MM.1S (cell line): ENCODE results near the gene PXMP4.

Experiments used
- CTCF ChIP-seq: fragments of 300-600 bp; sonication (generic); IDR thresholded peaks from 2 replicates; pipeline ENCODE4 v1.5.1; 2016; ENCODE audit warnings: antibody characterized with exemption, low read length, mixed read lengths
- EZH2 ChIP-seq: fragments of 300-600 bp; sonication (generic); optimal IDR thresholded peaks from 2 replicates; pipeline ENCODE3; 2017; ENCODE audit warnings: low read depth, mild to moderate bottlenecking, antibody characterized with exemption, low read length, mixed read lengths
- EZH2phosphoT487 ChIP-seq: fragments of 300-600 bp; sonication (generic); IDR thresholded peaks from 2 replicates; pipeline ENCODE4 v1.6.1; 2018; ENCODE audit warnings: antibody characterized with exemption, low read length

- TF ChIP-seq CTCF: no peak
- no peak for TF ChIP-seq EZH2phosphoT487
- no peak for TF ChIP-seq EZH2
Observed at GRCh38 chr20:33680686-33681085, 39.4 kb downstream of the PXMP4 start.
